Measurements from ENCODE around the gene PRR33.
"Not testable (repeated sequence)": the region's sequence is repeated elsewhere in the genome, so short reads cannot be mapped to it uniquely, and the experiment has no call there.

Gene PRR33

DNA sequence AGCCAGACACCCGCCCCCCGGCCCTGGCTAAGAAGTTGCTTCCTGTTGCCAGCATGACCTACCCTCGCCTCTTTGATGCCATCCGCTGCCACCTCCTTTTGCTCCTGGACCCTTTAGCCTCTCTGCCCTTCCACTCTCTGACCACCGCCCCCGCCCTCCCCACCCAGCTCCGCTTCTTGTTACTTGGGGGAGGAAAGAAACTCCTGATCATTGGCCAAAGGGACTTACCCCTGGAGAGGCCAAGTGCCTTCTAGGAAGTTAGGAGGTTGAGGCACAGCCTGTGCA is at the start of gene PRR33:
PRR33 (minus strand) TSS at position 65 of the 285 bp plus-strand sequence. CDS start 1,311 bp downstream, outside the sequence.
- POLR2A ChIA-PET: no interaction called here
- DNase-seq (ENCODE audit: low read depth, low spot score): no peak
- CTCF ChIA-PET: interaction anchor here (1.2 to 2.3 kb wide), 2 partner anchors 10 to 14 kb away, joined by 3 to 18 read pairs; no protein-coding TSS in a partner anchor

GRCh38 chr11:1939788-1940187 is 48.1 kb upstream of the PRR33 start:
- H3K4me3 ChIP-seq (ENCODE audit: low read depth, low read length); CTCF ChIA-PET; POLR2A ChIA-PET; DNase-seq (ENCODE audit: low read depth, low spot score): not testable (repeated sequence)

More for the DNA sequence above, at the start of gene PRR33:
- H3K4me3 ChIP-seq (ENCODE audit: low read depth, low read length): no peak within 1 kb of the TSS
- TF ChIP-seq, protein P1, sequence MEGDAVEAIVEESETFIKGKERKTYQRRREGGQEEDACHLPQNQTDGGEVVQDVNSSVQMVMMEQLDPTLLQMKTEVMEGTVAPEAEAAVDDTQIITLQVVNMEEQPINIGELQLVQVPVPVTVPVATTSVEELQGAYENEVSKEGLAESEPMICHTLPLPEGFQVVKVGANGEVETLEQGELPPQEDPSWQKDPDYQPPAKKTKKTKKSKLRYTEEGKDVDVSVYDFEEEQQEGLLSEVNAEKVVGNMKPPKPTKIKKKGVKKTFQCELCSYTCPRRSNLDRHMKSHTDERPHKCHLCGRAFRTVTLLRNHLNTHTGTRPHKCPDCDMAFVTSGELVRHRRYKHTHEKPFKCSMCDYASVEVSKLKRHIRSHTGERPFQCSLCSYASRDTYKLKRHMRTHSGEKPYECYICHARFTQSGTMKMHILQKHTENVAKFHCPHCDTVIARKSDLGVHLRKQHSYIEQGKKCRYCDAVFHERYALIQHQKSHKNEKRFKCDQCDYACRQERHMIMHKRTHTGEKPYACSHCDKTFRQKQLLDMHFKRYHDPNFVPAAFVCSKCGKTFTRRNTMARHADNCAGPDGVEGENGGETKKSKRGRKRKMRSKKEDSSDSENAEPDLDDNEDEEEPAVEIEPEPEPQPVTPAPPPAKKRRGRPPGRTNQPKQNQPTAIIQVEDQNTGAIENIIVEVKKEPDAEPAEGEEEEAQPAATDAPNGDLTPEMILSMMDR (IDR thresholded peaks at IDR 0.05; ENCODE audit: insufficient read depth, low read length, missing control alignments): no peak

- ChIA-PET CTCF (no interaction called here), POLR2A (no interaction called here)
- DNase-seq (ENCODE audit: low read depth, low spot score): no peak
Observed at GRCh38 chr11:1939006-1939625, 47.4 kb upstream of the PRR33 start.

GRCh38 chr11:1938343-1939005 is 46.8 kb upstream of the PRR33 start:
- no peak for DNase-seq (ENCODE audit: low read depth, low spot score)
- H3K4me3 ChIP-seq (ENCODE audit: low read depth, low read length): no peak overlapping the region
- CTCF ChIA-PET: interaction anchor here (0.9 kb wide), 1 partner anchor 16 kb away, joined by 3 read pairs; no protein-coding TSS in a partner anchor
- POLR2A ChIA-PET: no interaction called here
- TF ChIP-seq, protein P1 (IDR thresholded peaks at IDR 0.05; ENCODE audit: insufficient read depth, low read length, missing control alignments): no peak

More at GRCh38 chr11:1939006-1939625, 47.4 kb upstream of the PRR33 start:
- H3K4me3 ChIP-seq (ENCODE audit: low read depth, low read length): no peak overlapping the region
- TF ChIP-seq, protein P1 (IDR thresholded peaks at IDR 0.05; ENCODE audit: insufficient read depth, low read length, missing control alignments): no peak

DNA sequence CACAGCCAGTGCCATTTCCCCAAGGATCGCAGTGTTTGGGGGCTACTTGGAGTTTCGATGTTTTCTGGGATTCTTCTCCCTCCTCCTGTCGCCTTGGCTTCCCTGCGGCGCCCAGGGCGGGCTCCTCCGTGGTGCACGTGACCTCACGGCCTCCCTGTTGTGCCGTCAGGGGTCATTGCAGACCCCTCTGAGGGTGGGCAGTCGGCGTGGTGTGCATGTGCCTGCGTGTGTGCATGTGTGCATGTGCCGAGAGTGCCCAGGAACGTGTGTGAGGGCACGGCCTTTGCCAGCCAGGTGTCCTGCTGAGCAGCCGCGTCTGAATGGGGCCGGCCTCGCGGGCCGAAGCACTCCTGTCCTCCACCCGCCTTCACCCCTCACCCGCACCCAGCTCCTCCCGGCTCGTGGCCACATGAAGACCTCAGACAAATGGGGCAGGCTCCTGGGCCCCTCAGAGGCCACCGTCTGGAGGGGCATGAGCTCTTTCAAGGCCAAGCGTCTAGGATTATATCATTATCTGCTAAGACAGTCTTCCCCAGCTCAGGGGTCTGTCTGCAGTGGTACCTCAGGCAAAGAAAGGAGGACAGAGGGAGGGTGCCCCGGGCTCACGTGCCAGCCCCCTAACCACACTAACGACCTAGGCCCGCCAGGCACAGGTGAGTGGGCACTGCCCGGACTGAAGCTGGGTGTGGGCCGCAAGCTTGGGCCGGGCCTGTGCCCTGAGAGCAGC is 46.1 kb upstream of the PRR33 start:
- ChIA-PET CTCF (interaction anchor here (0.9 kb wide), 1 partner anchor 16 kb away, joined by 3 read pairs; no protein-coding TSS in a partner anchor), POLR2A (no interaction called here)
- no peak overlapping the region for H3K4me3 ChIP-seq (ENCODE audit: low read depth, low read length)
- TF ChIP-seq, protein P1 (IDR thresholded peaks at IDR 0.05; ENCODE audit: insufficient read depth, low read length, missing control alignments): no peak
- no peak for DNase-seq (ENCODE audit: low read depth, low spot score)

GRCh38 chr11:1936781-1937615 is 45.3 kb upstream of the PRR33 start:
- TF ChIP-seq, protein P1 (IDR thresholded peaks at IDR 0.05; ENCODE audit: insufficient read depth, low read length, missing control alignments): no peak
- no peak overlapping the region for H3K4me3 ChIP-seq (ENCODE audit: low read depth, low read length)
- ChIA-PET CTCF (interaction anchor here (0.9 kb wide), 1 partner anchor 17 kb away, joined by 3 read pairs; no protein-coding TSS in a partner anchor), POLR2A (no interaction called here)
- DNase-seq (ENCODE audit: low read depth, low spot score): no peak
